HCT116 (cell line): ENCODE results near the gene ICA1L. TPM values are rescaled to one million over a fixed set of nuclear protein-coding genes. Genes with fewer than 3 reads are reported as not detected.

Experiments
- ATAC-seq: fragments of 200-7000 bp; cut with Tn5 transposase; 2 replicates; pipeline ENCODE4 v1.9.1; 2020; ENCODE audit warnings: mild to moderate bottlenecking, moderate library complexity
- BruUV-seq: library from RNA; stranded (reverse); fragments of 400-500 nt; replicated peaks from 2 replicates; lab custom pipeline; 2021; lab: Mats Ljungman, UMichigan
- CTCF ChIA-PET: fragments of 300-600 bp; sonication (Branson Sonifier 250); formaldehyde crosslinking; loops from one replicate; lab custom pipeline; 2021; ENCODE audit warnings: antibody characterized with exemption; lab: Charles Lee
- POLR2A ChIA-PET: fragments of 300-600, 350-600 bp; sonication (Branson Sonifier 250); formaldehyde crosslinking; loops from one replicate; lab custom pipeline; 2021; ENCODE audit warnings: antibody characterized with exemption; lab: Charles Lee
- RAD21 ChIA-PET, 2 experiments: fragments of 300-600 bp; sonication (Branson Sonifier 250); formaldehyde crosslinking; loops; one replicate each; lab custom pipeline; 2023; ENCODE audit warnings: low total read pairs in 2 of 2; ENCODE audit not compliant: uncharacterized antibody in 2 of 2, unreplicated experiment in 2 of 2, low non-redundant PET in 1 of 2; lab: Charles Lee
- DNase-seq: peaks from one replicate; pipeline ENCODE4 v3.0.0-alpha.2; 2010; ENCODE audit warnings: low read depth, low spot score
- H2AFZ ChIP-seq: fragments of 200-600 bp; shearing (Covaris generic), sonication (generic); 2 replicates; pipeline ENCODE4 v1.6.1; 2017; ENCODE audit warnings: low read depth, mixed run types, mixed read lengths, antibody characterized with exemption, low read length; ENCODE audit not compliant: poor library complexity, severe bottlenecking
- H3K27ac ChIP-seq: 2 replicates; pipeline ENCODE4 v1.5.1; 2012; ENCODE audit warnings: low read depth, low read length
- H3K27me3 ChIP-seq: fragments of 200-600 bp; sonication (generic); 2 replicates; pipeline ENCODE4 v1.6.1; 2016; ENCODE audit warnings: mixed run types, low read length, mixed read lengths; ENCODE audit not compliant: insufficient read depth
- H3K36me3 ChIP-seq, 2 experiments: fragments of 200-500 bp in 1 of 2; fragments of 200-600 bp in 1 of 2; sonication (Bioruptor generic) in 1 of 2; sonication (generic) in 1 of 2; 2 replicates each; pipeline versions ENCODE4 v1.5.1 to v1.6.1; 2014 to 2016; ENCODE audit warnings: low read length in 2 of 2, inconsistent platforms in 1 of 2, mixed read lengths in 1 of 2, mixed run types in 1 of 2; ENCODE audit not compliant: insufficient read depth in 2 of 2, control insufficient read depth in 1 of 2
- H3K4me1 ChIP-seq, 2 experiments: fragments of 200-600 bp in 1 of 2; sonication (generic) in 1 of 2; 2 replicates each; pipeline versions ENCODE4 v1.5.1 to v1.6.1; 2012 to 2017; ENCODE audit warnings: low read length in 2 of 2, inconsistent platforms in 1 of 2, mild to moderate bottlenecking in 1 of 2, mixed read lengths in 1 of 2, mixed run types in 1 of 2, moderate library complexity in 1 of 2; ENCODE audit not compliant: insufficient read depth in 2 of 2, control insufficient read depth in 1 of 2
- H3K4me2 ChIP-seq: fragments of 200-600 bp; sonication (generic); 2 replicates; pipeline ENCODE4 v1.6.1; 2017; ENCODE audit warnings: mixed run types, low read length, mixed read lengths
- H3K4me3 ChIP-seq, 2 experiments: fragments of 200-600 bp in 1 of 2; sonication (generic) in 1 of 2; replicated peaks in 1 of 2; 2 replicates each; pipeline ENCODE4 v1.5.1; 2011 to 2016; ENCODE audit warnings: low read length in 2 of 2, control low read depth in 1 of 2, low read depth in 1 of 2, mild to moderate bottlenecking in 1 of 2, mixed read lengths in 1 of 2, mixed run types in 1 of 2
- H3K79me2 ChIP-seq: fragments of 200-600 bp; sonication (generic); 2 replicates; pipeline ENCODE4 v1.6.1; 2017; ENCODE audit warnings: mild to moderate bottlenecking, mixed run types, low read length, moderate library complexity, mixed read lengths; ENCODE audit not compliant: insufficient read depth
- H3K9ac ChIP-seq: fragments of 200-600 bp; sonication (generic); 2 replicates; pipeline ENCODE4 v1.6.1; 2016; ENCODE audit warnings: low read length, mixed read lengths
- H3K9me2 ChIP-seq: fragments of 200-600 bp; sonication (generic), shearing (Covaris generic); 2 replicates; pipeline ENCODE4 v1.6.1; 2017; ENCODE audit warnings: mixed run types, mild to moderate bottlenecking, moderate library complexity; ENCODE audit not compliant: insufficient read depth
- H3K9me3 ChIP-seq, 2 experiments: fragments of 200-500 bp in 1 of 2; fragments of 200-600 bp in 1 of 2; sonication (Bioruptor generic) in 1 of 2; sonication (generic) in 1 of 2; 2 replicates each; pipeline ENCODE4 v1.6.1; 2014 to 2017; ENCODE audit warnings: low read length in 2 of 2, mixed read lengths in 2 of 2, inconsistent platforms in 1 of 2, low read depth in 1 of 2, mild to moderate bottlenecking in 1 of 2, mixed run types in 1 of 2, moderate library complexity in 1 of 2; ENCODE audit not compliant: control insufficient read depth in 1 of 2, insufficient read depth in 1 of 2
- H4K20me1 ChIP-seq: fragments of 200-600 bp; sonication (generic), shearing (Covaris generic); 2 replicates; pipeline ENCODE4 v1.6.1; 2017; ENCODE audit warnings: mixed run types, mild to moderate bottlenecking, moderate library complexity; ENCODE audit not compliant: insufficient read depth
- ATF3 ChIP-seq: IDR thresholded peaks from 2 replicates; pipeline ENCODE4 v1.6.1; 2012
- CBX3 ChIP-seq: IDR thresholded peaks from 2 replicates; pipeline ENCODE4 v1.6.1; 2012; ENCODE audit warnings: low read depth
- CEBPB ChIP-seq: IDR thresholded peaks from 2 replicates; pipeline ENCODE4 v1.6.1; 2012; ENCODE audit warnings: low read depth
- CTCF ChIP-seq, 3 experiments: fragments of 200-600 bp in 1 of 3; sonication (generic) in 1 of 3; IDR thresholded peaks in 2 of 3; conservative IDR thresholded peaks in 1 of 3; 2 replicates each; pipeline ENCODE4 v1.5.1; 2012 to 2017; ENCODE audit warnings: low read depth in 2 of 3, low read length in 2 of 3, antibody characterized with exemption in 1 of 3, borderline replicate concordance in 1 of 3, control low read depth in 1 of 3, mild to moderate bottlenecking in 1 of 3, mixed read lengths in 1 of 3, mixed run types in 1 of 3, moderate library complexity in 1 of 3; ENCODE audit not compliant: insufficient read depth in 1 of 3
- EGR1 ChIP-seq: IDR thresholded peaks from 2 replicates; pipeline ENCODE4 v1.6.1; 2012; ENCODE audit warnings: low read depth
- ELF1 ChIP-seq: IDR thresholded peaks from 2 replicates; pipeline ENCODE4 v1.6.1; 2012; ENCODE audit warnings: low read depth, borderline replicate concordance
- EZH2 ChIP-seq: fragments of 200-600 bp; sonication (generic); IDR thresholded peaks from 2 replicates; pipeline ENCODE4 v1.6.1; 2017; ENCODE audit warnings: antibody characterized with exemption, mixed run types
- EZH2phosphoT487 ChIP-seq: fragments of 200-600 bp; IDR thresholded peaks from 2 replicates; pipeline ENCODE4 v1.6.1; 2018; ENCODE audit warnings: antibody characterized with exemption, borderline replicate concordance
- JUND ChIP-seq: IDR thresholded peaks from 2 replicates; pipeline ENCODE4 v1.6.1; 2012
- MAX ChIP-seq: IDR thresholded peaks from 2 replicates; pipeline ENCODE4 v1.6.1; 2012
- RAD21 ChIP-seq: IDR thresholded peaks from 2 replicates; pipeline ENCODE4 v1.6.1; 2012; ENCODE audit warnings: low read depth, mild to moderate bottlenecking
- SP1 ChIP-seq: IDR thresholded peaks from 2 replicates; pipeline ENCODE4 v1.6.1; 2012; ENCODE audit warnings: low read depth
- SRF ChIP-seq: IDR thresholded peaks from 2 replicates; pipeline ENCODE4 v1.6.1; 2012; ENCODE audit warnings: low read depth
- ZNF274 ChIP-seq: fragments of 200-500 bp; sonication (Bioruptor generic); IDR thresholded peaks from 2 replicates; pipeline ENCODE4 v1.6.1; 2014; ENCODE audit warnings: mild to moderate bottlenecking, low read depth, low read length, inconsistent platforms
- intact Hi-C: fragments of 100-400 bp; cut with micrococcal nuclease; formaldehyde crosslinking; loops from 2 replicates; pipeline ENCODE4 v1.10.0; 2022
- total RNA-seq: library from RNA; stranded (reverse); gene quantifications from one replicate; pipeline ENCODE4 v1.2.1, GENCODE V29; 2021; ENCODE audit not compliant: unreplicated experiment

Gene ICA1L
- total RNA-seq, 1 experiment from 2014 or later, result 2.5 TPM

GRCh38 chr2:202756598-202756997 lies 115.0 kb downstream of the ICA1L start:
- Histone ChIP-seq H3K4me3 (no peak overlapping the region), H2AFZ (no peak overlapping the region), H3K4me1 (no peaks in the 10 kb centered on the region), H3K9ac (no peak overlapping the region), H3K9me3 (no peaks in the 10 kb centered on the region), H3K27ac (no peak overlapping the region), H3K9me2 (no peaks in the 10 kb centered on the region), H3K36me3 (no peaks in the 10 kb centered on the region; a peak in 1 of 4 replicates), H3K27me3 (no peaks in the 10 kb centered on the region), H4K20me1 (no peaks in the 10 kb centered on the region), H3K4me2 (no peak overlapping the region), H3K79me2 (no peaks in the 10 kb centered on the region)
- RAD21 ChIA-PET, result no interaction called here
- TF ChIP-seq CTCF (IDR thresholded peaks at IDR 0.05 in 2 of 3, conservative IDR thresholded peaks at IDR 0.05 in 1 of 3; ENCODE audit: borderline replicate concordance in 1 of 3, insufficient read depth in 1 of 3, low read depth in 2 of 3, low read length in 2 of 3) (no peak), EZH2phosphoT487 (no peak), SP1 (no peak), CEBPB (no peak)
- POLR2A ChIA-PET, result no interaction called here
- CTCF ChIA-PET, result no interaction called here
- ATAC-seq (no peak), DNase-seq (no peak)
- BruUV-seq, result no TSS peak
- intact Hi-C loops, result no loop called here

- Histone ChIP-seq H3K79me2 (no peaks in the 10 kb centered on the region), H3K4me3 (no peak overlapping the region), H3K9me3 (no peaks in the 10 kb centered on the region), H3K4me1 (no peaks in the 10 kb centered on the region), H2AFZ (no peak overlapping the region), H3K27ac (no peak overlapping the region), H3K4me2 (no peak overlapping the region), H3K27me3 (no peaks in the 10 kb centered on the region), H3K9ac (no peak overlapping the region), H3K36me3 (no peaks in the 10 kb centered on the region; a peak in 1 of 4 replicates), H4K20me1 (no peaks in the 10 kb centered on the region), H3K9me2 (no peaks in the 10 kb centered on the region)
- ChIA-PET RAD21 (no interaction called here), CTCF (no interaction called here), POLR2A (no interaction called here)
- intact Hi-C loops, result no loop called here
- ATAC-seq, result no peak
- BruUV-seq, result no TSS peak
- no peak for DNase-seq
- TF ChIP-seq ATF3, result no peak
- no peak for TF ChIP-seq CBX3
- TF ChIP-seq EGR1, result no peak
- no peak for TF ChIP-seq SRF
- TF ChIP-seq JUND, result no peak
- TF ChIP-seq ELF1, result no peak
- TF ChIP-seq EZH2, result no peak
- TF ChIP-seq SP1, result no peak
- TF ChIP-seq MAX, result no peak
- no peak for TF ChIP-seq ZNF274
- TF ChIP-seq CTCF (IDR thresholded peaks at IDR 0.05 in 2 of 3, conservative IDR thresholded peaks at IDR 0.05 in 1 of 3; ENCODE audit: borderline replicate concordance in 1 of 3, insufficient read depth in 1 of 3, low read depth in 2 of 3, low read length in 2 of 3), result no peak
- no peak for TF ChIP-seq CEBPB
- TF ChIP-seq RAD21, result no peak
Observed at GRCh38 chr2:202754936-202755335, 116.6 kb downstream of the ICA1L start.
